H1 (cell line): ENCODE results near the gene PTCH1. TPM values are rescaled to one million over a fixed set of nuclear protein-coding genes. Genes with fewer than 3 reads are reported as not detected.

Experiments
- CTCF ChIA-PET: fragments of 300-600 bp; sonication (Branson Sonifier 250); formaldehyde crosslinking; loops from one replicate; lab custom pipeline; 2021; ENCODE audit not compliant: partially characterized antibody; lab: Charles Lee
- POLR2A ChIA-PET: fragments of 300-600 bp; sonication (Branson Sonifier 250); formaldehyde crosslinking; loops from one replicate; lab custom pipeline; 2021; ENCODE audit warnings: inconsistent platforms; ENCODE audit not compliant: partially characterized antibody; lab: Charles Lee
- DNase-seq, 2 experiments: peaks; one replicate each; pipeline versions ENCODE4 v3.0.0 to v3.0.0-alpha.2; 2010 to 2022; ENCODE audit warnings: low spot score in 2 of 2, low read depth in 1 of 2, mixed read lengths in 1 of 2
- FAIRE-seq: peaks from 2 replicates; lab custom pipeline; 2011; peaks lifted over from hg19 to GRCh38; lab: Jason Lieb, UNC
- H2AFZ ChIP-seq: 2 replicates; pipeline ENCODE4 v1.8.1; 2012; ENCODE audit warnings: low read length, inconsistent platforms
- H2AK5ac ChIP-seq: 2 replicates; pipeline ENCODE4 v1.6.1; 2013; ENCODE audit warnings: low read depth, low read length
- H2BK120ac ChIP-seq: replicated peaks from 2 replicates; pipeline ENCODE3; 2013; ENCODE audit warnings: low read depth, low read length, inconsistent platforms
- H2BK12ac ChIP-seq: 2 replicates; pipeline ENCODE4 v1.6.1; 2013; ENCODE audit warnings: low read depth, low read length
- H2BK15ac ChIP-seq: 2 replicates; pipeline ENCODE4 v1.6.1; 2013; ENCODE audit warnings: low read length
- H2BK20ac ChIP-seq: 2 replicates; pipeline ENCODE4 v1.6.1; 2013; ENCODE audit warnings: low read length
- H2BK5ac ChIP-seq: 2 replicates; pipeline ENCODE4 v1.6.1; 2013; ENCODE audit warnings: low read depth, low read length
- H3K14ac ChIP-seq: 2 replicates; pipeline ENCODE4 v1.6.1; 2013; ENCODE audit warnings: inconsistent platforms; ENCODE audit not compliant: insufficient read length
- H3K18ac ChIP-seq: 2 replicates; pipeline ENCODE4 v1.6.1; 2013; ENCODE audit warnings: low read length; ENCODE audit errors: extremely low read depth
- H3K23ac ChIP-seq: 2 replicates; pipeline ENCODE4 v1.6.1; 2013; ENCODE audit warnings: inconsistent platforms; ENCODE audit not compliant: insufficient read length
- H3K23me2 ChIP-seq: 2 replicates; pipeline ENCODE4 v1.6.1; 2013; ENCODE audit warnings: low read depth, low read length
- H3K27ac ChIP-seq: 2 replicates; pipeline ENCODE4 v1.6.1; 2011; ENCODE audit warnings: low read depth, low read length, inconsistent platforms
- H3K27me3 ChIP-seq, 4 experiments: replicated peaks in 1 of 4; 1 replicate in 1 of 4; 2 replicates in 3 of 4; pipeline versions ENCODE4 v1.6.1 to v1.8.1; 2011 to 2013; ENCODE audit warnings: low read length in 3 of 4, mild to moderate bottlenecking in 3 of 4, inconsistent platforms in 2 of 4, mixed read lengths in 2 of 4, moderate library complexity in 1 of 4; ENCODE audit not compliant: control insufficient read depth in 3 of 4, insufficient read depth in 3 of 4; ENCODE audit errors: extremely low read depth in 1 of 4
- H3K36me3 ChIP-seq, 4 experiments: 2 replicates each; pipeline versions ENCODE4 v1.6.1 to v1.8.1; 2011 to 2013; ENCODE audit warnings: mild to moderate bottlenecking in 4 of 4, low read length in 3 of 4, moderate library complexity in 2 of 4, control low read depth in 1 of 4, inconsistent platforms in 1 of 4; ENCODE audit not compliant: insufficient read depth in 4 of 4, control insufficient read depth in 2 of 4
- H3K4ac ChIP-seq: replicated peaks from 2 replicates; pipeline ENCODE3; 2013; ENCODE audit warnings: low read length, low read depth, mixed read lengths, inconsistent platforms; ENCODE audit not compliant: insufficient read length
- H3K4me1 ChIP-seq, 4 experiments: replicated peaks in 1 of 4; 1 replicate in 1 of 4; 2 replicates in 3 of 4; pipeline versions ENCODE4 v1.6.1 to v1.8.1; 2011 to 2013; ENCODE audit warnings: low read length in 3 of 4, inconsistent platforms in 2 of 4, mixed read lengths in 1 of 4; ENCODE audit not compliant: insufficient read depth in 4 of 4, control insufficient read depth in 3 of 4
- H3K4me2 ChIP-seq, 2 experiments: 2 replicates each; pipeline versions ENCODE4 v1.6.1 to v1.8.1; 2011 to 2013; ENCODE audit warnings: low read depth in 2 of 2, low read length in 2 of 2, control low read depth in 1 of 2, inconsistent platforms in 1 of 2, mild to moderate bottlenecking in 1 of 2; ENCODE audit not compliant: insufficient read depth in 1 of 2
- H3K4me3 ChIP-seq, 4 experiments: fragments of 200-600, 300-600 bp in 1 of 4; sonication (generic), shearing (Covaris generic), sonication (Bioruptor Twin) in 1 of 4; 2 replicates each; pipeline versions ENCODE4 v1.5.1 to v1.8.1; 2011 to 2016; ENCODE audit warnings: low read length in 4 of 4, low read depth in 3 of 4, control low read depth in 2 of 4, inconsistent platforms in 2 of 4, mild to moderate bottlenecking in 2 of 4, mixed read lengths in 1 of 4, moderate library complexity in 1 of 4; ENCODE audit not compliant: insufficient read depth in 2 of 4; ENCODE audit errors: extremely low read depth in 1 of 4
- H3K56ac ChIP-seq: replicated peaks from 2 replicates; pipeline ENCODE3; 2013; ENCODE audit warnings: low read depth, mild to moderate bottlenecking, mixed read lengths, low read length, inconsistent platforms; ENCODE audit not compliant: insufficient read length
- H3K79me1 ChIP-seq: 2 replicates; pipeline ENCODE4 v1.6.1; 2013; ENCODE audit warnings: low read depth, low read length, control low read depth
- H3K79me2 ChIP-seq, 2 experiments: 2 replicates each; pipeline versions ENCODE4 v1.6.1 to v1.8.1; 2012 to 2013; ENCODE audit warnings: low read length in 2 of 2, mild to moderate bottlenecking in 2 of 2, inconsistent platforms in 1 of 2; ENCODE audit not compliant: insufficient read depth in 2 of 2, control insufficient read depth in 1 of 2
- H3K9ac ChIP-seq, 4 experiments: replicated peaks in 1 of 4; 1 replicate in 1 of 4; 2 replicates in 3 of 4; pipeline versions ENCODE4 v1.6.1 to v1.8.1; 2011 to 2013; ENCODE audit warnings: low read depth in 3 of 4, low read length in 3 of 4, control low read depth in 2 of 4, mild to moderate bottlenecking in 2 of 4, moderate library complexity in 2 of 4, inconsistent platforms in 1 of 4; ENCODE audit errors: extremely low read depth in 1 of 4
- H3K9me3 ChIP-seq, 2 experiments: 2 replicates each; pipeline versions ENCODE4 v1.6.1 to v1.8.1; 2012 to 2013; ENCODE audit warnings: mild to moderate bottlenecking in 2 of 2, moderate library complexity in 2 of 2, control low read depth in 1 of 2, inconsistent platforms in 1 of 2, low read depth in 1 of 2, low read length in 1 of 2, mixed read lengths in 1 of 2; ENCODE audit not compliant: insufficient read depth in 2 of 2
- H4K20me1 ChIP-seq, 2 experiments: replicated peaks in 1 of 2; 2 replicates each; pipeline versions ENCODE3 to v1.8.1; 2011 to 2013; ENCODE audit warnings: inconsistent platforms in 2 of 2, low read length in 2 of 2, mild to moderate bottlenecking in 1 of 2; ENCODE audit not compliant: insufficient read depth in 2 of 2, control insufficient read depth in 1 of 2
- H4K5ac ChIP-seq: 2 replicates; pipeline ENCODE4 v1.6.1; 2013; ENCODE audit warnings: low read length, low read depth, mixed read lengths, inconsistent platforms; ENCODE audit not compliant: insufficient read length
- H4K8ac ChIP-seq: 2 replicates; pipeline ENCODE4 v1.8.0; 2013; ENCODE audit warnings: mild to moderate bottlenecking, moderate library complexity, low read length, inconsistent platforms; ENCODE audit not compliant: insufficient read depth; ENCODE audit errors: extremely low read depth
- H4K91ac ChIP-seq: replicated peaks from 2 replicates; pipeline ENCODE3; 2013; ENCODE audit warnings: low read length, mixed read lengths, inconsistent platforms; ENCODE audit not compliant: insufficient read length
- BCL11A ChIP-seq, 2 experiments: IDR thresholded peaks; one replicate each; pipeline ENCODE4 v1.6.1; 2011; ENCODE audit warnings: low read depth in 2 of 2, low read length in 2 of 2, mild to moderate bottlenecking in 2 of 2
- CREB1 ChIP-seq: IDR thresholded peaks from 2 replicates; pipeline ENCODE4 v1.6.1; 2012; ENCODE audit warnings: inconsistent platforms
- CTCF ChIP-seq, 3 experiments: IDR thresholded peaks; 1 replicate in 2 of 3; 2 replicates in 1 of 3; pipeline versions ENCODE4 v1.5.1 to v1.6.1; 2011; ENCODE audit warnings: low read length in 3 of 3, mild to moderate bottlenecking in 3 of 3, inconsistent platforms in 2 of 3, low read depth in 1 of 3, moderate library complexity in 1 of 3; ENCODE audit not compliant: insufficient read depth in 1 of 3; ENCODE audit errors: control extremely low read depth in 1 of 3
- KDM4A ChIP-seq: IDR thresholded peaks from one replicate; pipeline ENCODE4 v1.7.1; 2012; ENCODE audit warnings: low read depth, mild to moderate bottlenecking, moderate library complexity, low read length, inconsistent platforms; ENCODE audit not compliant: severe bottlenecking
- KDM5A ChIP-seq: fragments of 200-600 bp; IDR thresholded peaks from 2 replicates; pipeline ENCODE4 v1.7.1; 2012; ENCODE audit warnings: mild to moderate bottlenecking, low read length, inconsistent platforms, mixed read lengths
- SIRT6 ChIP-seq: IDR thresholded peaks from one replicate; pipeline ENCODE4 v1.7.1; 2012; ENCODE audit warnings: low read length, inconsistent platforms
- SRF ChIP-seq: IDR thresholded peaks from 2 replicates; pipeline ENCODE4 v1.6.1; 2011; ENCODE audit warnings: mild to moderate bottlenecking, low read depth, low read length, moderate library complexity
- TEAD4 ChIP-seq: IDR thresholded peaks from 2 replicates; pipeline ENCODE4 v1.6.1; 2012; ENCODE audit warnings: low read depth, low read length, inconsistent platforms, mixed read lengths
- WGBS, 2 experiments: shearing (Covaris generic) in 1 of 2; methylation state at CpG; one replicate each; pipeline versions ENCODE4 v1.1.6 to v1.1.7; 2013 to 2015; ENCODE audit warnings: low lambda C conversion rate in 2 of 2, mixed read lengths in 2 of 2, inconsistent platforms in 1 of 2, low coverage in 1 of 2, missing lambda C conversion rate in 1 of 2; ENCODE audit not compliant: insufficient replicate concordance in 2 of 2, insufficient coverage in 1 of 2, insufficient read length in 1 of 2; ENCODE audit errors: extremely low coverage in 1 of 2, missing lambda C conversion rate in 1 of 2; 5-methylcytosine and 5-hydroxymethylcytosine counted together
- polyA plus RNA-seq, 7 experiments: library from polyadenylated mRNA; depleted of rRNA in 3 of 7; stranded (reverse) in 5 of 7; unstranded in 2 of 7; fragments of >200 nt in 5 of 7; fragments of 200-250 nt in 2 of 7; gene quantifications; 1 replicate in 5 of 7; 2 replicates in 1 of 7; 4 replicates in 1 of 7; pipeline versions ENCODE4 v1.2.1 to v1.2.3, GENCODE V29; 2011 to 2013; ENCODE audit warnings: missing spikeins in 2 of 7, mixed read lengths in 2 of 7
- total RNA-seq: library from RNA; stranded (reverse); fragmentation: NEBNext Ultra II Directional; extraction: Animal tissue kit (Norgen Biotek cat#: 25700); gene quantifications from 2 replicates; pipeline ENCODE4 v1.2.1, GENCODE V29; 2021

The PTCH1 gene
- total and polyA plus RNA-seq, 2 of the 8 experiments (the other 6 are each of a cell fraction or from before 2014, with no cell fraction given): 6.4 to 34.1 TPM

DNA sequence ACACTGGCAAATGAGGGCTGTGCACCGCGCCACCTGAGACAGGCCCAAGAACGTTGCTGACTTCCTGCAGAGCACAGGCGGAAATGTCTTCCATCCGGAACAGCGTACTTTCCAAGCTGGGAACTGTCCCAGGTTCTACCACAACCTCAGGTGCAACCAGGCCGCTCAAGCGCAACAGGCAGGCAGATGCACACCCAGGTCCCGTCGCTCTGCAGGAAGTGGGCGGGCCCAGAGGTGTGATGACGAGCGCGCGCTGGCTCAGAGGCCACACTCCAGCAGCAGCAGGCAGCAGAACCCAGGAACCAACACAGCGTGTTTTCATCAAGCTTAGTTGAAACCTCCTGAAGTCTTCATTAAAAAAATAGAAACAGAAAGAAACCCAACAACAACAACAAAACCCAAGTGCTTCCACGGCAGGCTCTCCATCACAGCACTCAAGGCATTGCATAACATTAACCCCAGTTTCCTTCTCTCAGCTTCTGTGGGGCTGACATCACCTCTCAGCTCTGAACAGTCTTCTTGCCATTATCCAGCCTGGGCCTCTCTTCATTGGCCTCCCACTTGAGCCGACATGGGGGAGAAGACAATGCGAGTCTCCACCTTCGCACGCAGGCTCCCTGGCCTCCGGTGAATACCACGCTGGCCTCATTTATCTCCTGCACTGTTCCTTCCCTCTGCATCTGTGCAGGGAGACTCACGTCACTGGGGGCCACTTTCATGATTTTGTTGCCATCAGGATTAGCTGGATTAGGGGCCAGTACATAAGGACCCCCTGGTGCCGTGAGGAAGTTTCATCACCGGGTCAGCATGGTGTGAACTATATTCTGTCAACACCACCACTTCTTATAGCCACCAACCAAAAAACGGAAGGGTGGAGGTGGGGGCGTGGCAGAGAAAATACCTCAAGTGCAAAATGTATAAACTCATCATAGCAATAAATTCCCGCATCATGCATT, 22.1 kb downstream of the PTCH1 start:
- FAIRE-seq: no peak
- H3K36me3 ChIP-seq: peaks cover 0 to 5% (median 0%) of the 10 kb centered on the region in 4 experiments; a peak in 2 of 8 replicates
- H3K27me3 ChIP-seq: no peaks in the 10 kb centered on the region
- ChIA-PET CTCF (interaction anchor here (1.5 kb wide), 1 partner anchor 8 kb away, joined by 3 read pairs; no protein-coding TSS in a partner anchor), POLR2A (interaction anchor here (0.8 to 2.7 kb wide), 3 partner anchors 10 to 19 kb away, joined by 4 to 16 read pairs (median 4); no protein-coding TSS in a partner anchor)
- no peak overlapping the region for H3K27ac ChIP-seq
- DNase-seq: no peak
- peak overlapping the region; percentile 77 for H2BK15ac ChIP-seq
- H3K79me2 ChIP-seq: peaks cover 9 to 93% of the 10 kb centered on the region in 2 experiments
- no peak overlapping the region for H2BK120ac ChIP-seq
- H3K4me2 ChIP-seq: no peak overlapping the region; a peak in 1 of 4 replicates
- H4K91ac ChIP-seq: peak overlapping the region; percentile 17
- peaks cover 18% of the 10 kb centered on the region for H3K79me1 ChIP-seq
- no peak overlapping the region for H3K56ac ChIP-seq
- H4K8ac ChIP-seq: no peak overlapping the region; the same call in 1 of the 2 replicates
- no peak overlapping the region for H3K23ac ChIP-seq
- 83% methylated on average over 29 of the region's 29 CpGs; no CpG with 5 or more reads in 1 of the 2 experiments for WGBS, 2 experiments
- no peak overlapping the region for H4K5ac ChIP-seq
- H3K14ac ChIP-seq: no peak overlapping the region
- H3K4me1 ChIP-seq: peaks cover 8 to 29% (median 22%) of the 10 kb centered on the region in 4 experiments
- no peak overlapping the region for H2BK5ac ChIP-seq
- H3K9ac ChIP-seq: no peak overlapping the region
- no peak overlapping the region for H2BK20ac ChIP-seq
- H2BK12ac ChIP-seq: 0 out of 2 replicates have a peak overlapping the region, but pooled peaks have one; percentile 32
- no peak overlapping the region for H3K4ac ChIP-seq
- no peaks in the 10 kb centered on the region for H3K23me2 ChIP-seq
- H3K18ac ChIP-seq: peak overlapping the region; percentile 44; the same call in 1 of the 2 replicates
- no peak overlapping the region for H2AK5ac ChIP-seq
- no peak overlapping the region for H3K4me3 ChIP-seq
- no peak overlapping the region for H2AFZ ChIP-seq
- H3K9me3 ChIP-seq: no peaks in the 10 kb centered on the region
- H4K20me1 ChIP-seq: peaks cover 0 to 16% of the 10 kb centered on the region in 2 experiments
- no peak for TF ChIP-seq CTCF (IDR thresholded peaks at IDR 0.05; ENCODE audit: control extremely low read depth in 1 of 3, insufficient read depth in 1 of 3, low read depth in 1 of 3, low read length in 3 of 3)
- TF ChIP-seq KDM5A: no peak
- no peak for TF ChIP-seq SRF
- TF ChIP-seq CREB1: no peak
- TF ChIP-seq KDM4A: no peak
- no peak for TF ChIP-seq BCL11A (IDR thresholded peaks at IDR 0.05; ENCODE audit: low read depth in 2 of 2, low read length in 2 of 2)
- TF ChIP-seq TEAD4: no peak
- no peak for TF ChIP-seq SIRT6
